Measurements from ENCODE around the gene HSFX3.
"Not testable (repeated sequence)": the region's sequence is repeated elsewhere in the genome, so short reads cannot be mapped to it uniquely, and the experiment has no call there.

The HSFX3 gene

DNA sequence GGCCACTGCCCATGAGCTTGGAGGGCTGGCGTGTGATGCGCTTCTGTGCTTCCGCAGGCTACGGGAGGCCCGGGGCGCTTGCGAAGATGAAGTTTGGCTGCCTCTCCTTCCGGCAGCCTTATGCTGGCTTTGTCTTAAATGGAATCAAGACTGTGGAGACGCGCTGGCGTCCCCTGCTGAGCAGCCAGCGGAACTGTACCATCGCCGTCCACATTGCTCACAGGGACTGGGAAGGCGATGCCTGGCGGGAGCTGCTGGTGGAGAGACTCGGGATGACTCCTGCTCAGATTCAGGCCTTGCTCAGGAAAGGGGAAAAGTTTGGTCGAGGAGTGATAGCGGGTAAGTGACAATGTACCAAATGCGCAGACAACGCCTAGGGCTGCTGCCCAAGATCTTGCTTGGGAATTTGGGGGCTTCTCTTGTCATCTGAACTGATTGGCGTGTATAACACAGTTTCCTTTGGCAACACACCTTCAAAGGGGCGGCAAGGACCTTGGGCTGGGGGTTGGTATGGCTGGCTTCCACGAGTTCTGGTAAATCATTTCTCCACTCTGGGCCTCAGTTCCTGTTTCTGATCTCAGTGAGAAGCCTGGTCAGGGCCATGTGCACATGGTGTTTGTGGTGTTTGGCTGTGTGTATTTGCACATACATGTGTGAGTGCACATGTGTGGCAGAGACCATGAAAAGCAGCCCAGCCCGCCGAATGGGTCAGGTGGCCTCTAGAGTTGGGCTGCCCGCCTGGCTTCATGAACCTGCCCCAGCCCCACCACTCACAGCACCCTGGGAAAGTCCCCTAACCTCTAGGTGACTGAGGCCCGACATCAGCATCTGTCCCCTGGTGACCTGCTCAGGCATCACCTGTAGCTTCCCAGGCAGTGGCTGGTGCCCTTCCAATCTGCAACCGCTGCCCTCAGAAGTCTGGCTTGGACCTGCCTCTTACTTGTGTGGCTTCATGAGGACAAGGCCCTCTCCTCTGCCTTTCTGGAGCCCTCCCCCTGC lies 3.9 kb downstream of the HSFX3 start:
- peak; percentile 28 for DNase-seq (ENCODE audit: low read depth, low spot score)

DNA sequence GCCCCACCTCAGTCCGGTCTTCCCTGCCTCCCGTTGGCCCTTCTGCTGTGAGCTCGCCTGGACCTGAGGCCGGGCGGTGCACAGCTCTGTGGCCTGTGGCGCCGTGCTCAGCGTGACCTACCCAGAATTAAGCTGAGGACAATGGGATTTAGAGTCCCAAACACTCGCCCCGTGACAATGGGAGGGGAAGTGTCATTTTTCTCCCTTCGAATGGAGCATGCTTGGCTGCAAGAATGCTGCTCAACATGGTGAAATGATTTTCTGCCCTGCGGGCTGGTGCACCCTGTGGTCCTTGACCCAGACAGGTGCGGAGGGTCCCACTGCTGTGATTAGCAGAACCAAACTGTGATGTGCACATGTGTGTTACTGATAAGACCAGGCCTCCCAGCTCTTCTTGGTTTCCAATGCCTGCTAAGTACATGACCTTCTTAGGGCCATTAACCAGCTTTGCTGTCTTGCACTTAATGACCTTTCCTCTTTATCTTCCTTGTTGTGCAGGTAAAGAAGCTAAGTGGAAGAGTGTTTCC lies 8.1 kb downstream of the HSFX3 start:
- DNase-seq (ENCODE audit: low read depth, low spot score) = no peak

DNA sequence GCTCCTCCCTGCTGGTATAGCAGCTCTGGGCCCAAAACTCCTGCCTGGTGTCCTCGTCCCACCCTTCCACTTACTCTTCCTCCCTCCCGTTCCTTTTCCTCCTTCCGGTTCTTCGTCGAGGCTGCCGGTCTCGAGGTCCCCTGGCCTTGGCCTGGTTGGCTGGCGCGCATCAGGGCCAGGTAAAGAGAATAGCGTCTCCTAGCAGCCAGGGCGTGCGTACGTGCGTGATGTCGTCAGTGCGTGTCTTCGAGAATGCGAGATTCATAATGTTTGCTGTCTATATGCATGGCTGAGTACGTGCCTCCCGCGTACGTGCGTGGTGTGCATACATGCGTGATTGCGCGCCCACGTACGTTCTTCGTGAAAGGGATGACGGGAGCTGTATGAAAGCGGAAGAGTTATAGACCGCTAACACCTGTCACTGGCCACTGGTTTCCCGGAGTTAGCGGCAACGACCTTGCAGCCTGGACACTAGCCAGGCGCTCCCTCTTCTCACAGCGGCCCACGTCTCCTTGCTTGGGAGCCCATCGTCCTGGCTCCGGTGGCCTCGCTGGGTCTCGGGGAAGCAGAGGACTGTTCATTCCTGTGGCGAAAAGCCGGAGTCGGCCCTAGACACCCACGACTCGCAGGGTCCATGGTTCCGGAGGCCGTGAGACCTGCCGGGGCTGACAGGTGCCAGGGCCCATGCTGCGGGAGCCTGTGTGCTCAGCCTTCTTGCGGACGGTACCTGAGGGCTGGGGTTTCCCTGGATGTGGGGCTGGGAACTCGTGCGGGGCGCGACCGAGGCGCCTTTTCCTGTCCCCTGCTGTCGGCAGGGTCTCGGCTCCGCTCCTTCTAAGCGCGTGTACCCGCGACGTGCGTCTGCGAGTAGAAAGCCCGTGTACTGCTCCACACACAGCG lies 8.9 kb downstream of the HSFX3 start, which contains the start of gene EOLA1:
Gene EOLA1, plus strand, starts transcription at position 392 of the 900 bp plus-strand sequence. CDS start 4,619 bp downstream, outside the sequence.
- DNase-seq (ENCODE audit: low read depth, low spot score) = peak; percentile 92

DNA sequence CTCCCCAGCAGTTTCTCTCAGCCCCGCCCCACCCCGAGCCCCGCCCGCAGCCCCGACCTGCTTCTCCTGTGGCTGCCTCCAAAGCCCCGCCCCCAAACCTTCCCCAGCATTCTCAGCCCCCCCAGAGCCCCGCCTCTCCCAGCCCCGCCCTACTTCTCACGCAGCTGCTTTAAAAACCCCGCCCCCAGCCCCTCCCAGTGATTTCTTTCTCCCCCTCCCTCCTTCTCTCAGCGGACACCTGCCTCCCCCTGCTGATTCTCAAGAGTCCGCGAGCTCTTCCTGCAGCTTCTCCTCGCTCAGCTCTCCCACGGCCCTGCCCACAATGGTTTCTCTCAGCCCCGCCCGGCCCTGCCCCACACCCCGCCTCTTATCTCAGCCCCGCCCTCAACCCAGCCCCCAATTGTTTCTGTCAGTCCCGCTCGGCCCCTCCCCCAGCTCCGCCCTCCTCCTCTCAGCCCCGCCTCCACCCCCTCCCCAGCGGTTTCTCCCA lies 9.5 kb downstream of the HSFX3 start:
- DNase-seq (ENCODE audit: low read depth, low spot score) = peak; percentile 93

DNA sequence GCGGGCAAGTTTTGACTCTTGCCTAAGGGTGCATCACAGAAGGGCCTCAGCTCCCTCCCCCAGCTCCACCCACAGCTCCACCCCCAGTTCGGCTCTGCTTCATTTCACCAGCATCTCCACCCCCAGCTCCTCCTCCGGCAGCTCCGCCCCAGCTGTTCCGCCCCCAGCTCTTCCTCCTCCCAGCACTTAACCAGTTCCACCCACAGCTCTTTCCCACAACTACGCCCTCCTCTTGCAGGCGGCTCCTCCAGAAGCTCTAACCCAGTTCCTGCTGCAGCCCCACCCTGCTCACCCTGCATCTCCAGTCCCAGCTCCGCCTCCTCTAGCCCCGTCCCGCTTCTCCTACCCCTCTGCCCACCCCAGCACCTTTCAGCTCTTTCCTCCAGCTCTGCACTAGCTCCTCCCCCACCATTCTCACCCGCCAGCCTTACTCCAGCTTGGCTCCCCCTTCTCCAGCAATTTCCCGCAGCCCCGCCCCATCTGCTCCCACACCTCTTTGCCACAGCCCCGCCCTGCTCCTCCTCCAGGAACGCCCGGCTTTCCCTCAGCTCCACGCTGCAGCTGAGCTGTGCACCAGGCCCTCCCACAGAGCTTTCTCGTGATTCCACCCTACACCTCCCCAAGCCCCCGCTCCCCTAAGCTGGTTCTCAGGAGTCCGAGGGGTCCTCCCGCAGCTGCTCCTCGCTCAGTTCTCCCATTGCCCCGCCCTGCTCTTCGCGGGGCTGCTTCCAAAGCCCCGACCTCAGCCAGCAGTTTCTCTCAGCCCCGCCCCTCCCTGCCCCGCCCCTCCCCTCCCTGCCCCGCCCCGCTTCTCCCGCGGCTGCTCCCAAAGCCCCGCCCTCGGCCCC lies 10.2 kb downstream of the HSFX3 start:
- peak; percentile 93 for DNase-seq (ENCODE audit: low read depth, low spot score)

DNA sequence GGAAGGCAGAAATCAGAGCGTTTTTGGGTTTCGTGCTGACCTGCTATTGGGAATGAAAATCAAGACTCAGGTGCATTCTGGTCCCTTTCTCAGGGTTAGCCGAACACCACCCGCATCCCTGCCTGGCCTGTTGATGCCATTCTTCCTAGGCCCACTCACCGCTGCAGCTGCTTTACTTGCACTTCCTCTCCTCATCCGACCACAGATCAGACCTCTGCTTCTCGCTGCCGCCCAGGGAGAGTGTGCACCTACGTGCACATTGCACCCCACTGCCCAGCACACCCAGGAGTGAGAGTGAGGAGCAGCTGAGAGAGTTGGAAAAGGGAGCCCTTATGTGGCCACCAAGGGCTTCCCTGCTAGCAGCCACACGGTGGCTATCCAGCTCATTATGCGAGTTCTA lies 12.2 kb downstream of the HSFX3 start:
- not testable (repeated sequence) for DNase-seq (ENCODE audit: low read depth, low spot score)

DNA sequence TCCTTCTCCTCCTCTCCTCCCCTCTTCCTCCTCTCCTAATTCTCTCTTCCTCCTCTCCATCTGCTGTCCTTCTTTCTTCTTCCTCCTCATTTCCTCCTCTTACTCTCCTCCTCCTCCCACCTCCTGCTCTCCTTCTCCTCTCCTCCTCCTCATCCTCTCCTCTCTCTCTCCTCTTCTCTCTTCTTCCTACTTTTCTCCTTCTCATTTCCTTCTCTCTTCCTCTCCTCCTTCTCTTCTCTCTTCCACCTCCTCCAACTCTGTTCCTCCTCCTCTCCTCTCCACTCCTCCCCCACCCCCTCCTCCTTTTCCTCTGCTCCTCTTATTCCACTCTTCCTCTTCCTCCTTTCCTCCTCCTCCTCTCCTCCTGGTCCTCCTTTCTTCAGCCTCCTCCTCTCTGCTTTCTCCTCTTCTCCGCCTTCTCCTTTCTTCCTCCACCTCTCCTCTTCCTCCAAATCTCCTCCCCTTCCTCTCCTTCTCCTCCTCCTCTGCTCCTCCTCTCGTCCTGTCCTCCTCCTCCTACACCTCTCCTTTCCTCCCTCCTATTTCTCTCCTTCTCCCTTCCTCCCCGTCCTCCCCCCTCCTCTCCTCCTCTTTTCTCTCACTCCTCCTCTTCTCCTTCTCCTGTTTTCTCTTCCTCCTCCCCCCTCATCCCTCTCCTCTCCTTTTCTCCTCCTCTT lies 14.7 kb downstream of the HSFX3 start:
- not testable (repeated sequence) for DNase-seq (ENCODE audit: low read depth, low spot score)

DNA sequence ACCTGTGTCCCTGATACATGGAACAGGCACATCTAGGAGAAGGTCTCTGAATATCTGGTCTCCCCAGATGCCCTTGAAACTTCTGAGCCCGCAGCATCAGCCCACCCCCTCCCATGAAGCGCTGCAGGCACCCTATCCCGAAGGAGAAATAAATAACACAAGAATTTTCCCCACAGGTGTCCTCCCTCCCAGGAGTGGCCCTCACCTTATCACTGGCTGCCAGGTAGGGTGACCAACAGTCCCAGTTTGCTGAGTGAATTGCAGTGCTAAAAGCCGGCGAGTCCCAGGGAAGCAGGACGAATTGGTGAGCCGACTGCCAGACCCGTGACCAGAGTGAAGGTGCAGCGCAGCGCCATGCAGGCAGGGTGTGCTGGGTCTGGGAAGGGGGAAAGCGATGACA lies 15.7 kb downstream of the HSFX3 start:
- DNase-seq (ENCODE audit: low read depth, low spot score) = not testable (repeated sequence)

DNA sequence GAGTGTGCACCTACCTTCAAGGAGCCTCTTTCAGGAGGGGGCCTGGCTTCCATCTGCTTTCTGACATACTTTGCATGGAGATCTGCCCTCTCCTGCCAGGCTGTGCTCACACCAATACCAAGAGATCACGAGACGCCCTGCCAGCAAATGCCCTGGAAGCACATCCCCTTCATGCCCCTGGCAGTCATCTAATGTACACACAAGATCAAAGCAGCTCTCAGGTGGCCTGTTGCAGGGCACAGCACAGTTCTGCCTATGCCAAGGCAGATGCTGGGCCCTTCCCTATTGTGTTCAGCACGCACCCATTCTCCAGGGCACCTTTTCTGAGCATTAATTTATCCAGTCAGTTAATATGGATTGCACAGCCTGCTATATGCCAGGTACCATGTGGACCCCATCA lies 16.9 kb downstream of the HSFX3 start:
- DNase-seq (ENCODE audit: low read depth, low spot score) = not testable (repeated sequence)

DNA sequence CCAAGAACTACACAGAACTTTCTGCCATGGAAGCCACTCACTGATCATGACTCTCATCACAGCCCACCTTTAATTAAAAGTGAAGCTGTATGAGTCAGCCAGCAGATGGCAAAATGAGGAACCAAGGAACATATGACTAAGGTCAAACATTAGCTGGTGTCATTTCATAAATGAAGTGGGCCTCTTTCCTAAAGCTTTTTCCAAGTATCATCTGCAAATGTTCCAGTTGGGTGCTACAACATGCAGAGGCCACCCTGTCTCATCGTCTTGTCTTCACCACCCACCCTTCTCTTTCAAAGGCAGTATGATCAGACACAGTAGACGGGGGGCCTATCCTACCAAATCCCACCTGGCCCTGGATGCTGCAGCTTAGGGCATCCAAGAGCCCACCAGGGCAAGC lies 18.1 kb downstream of the HSFX3 start:
- DNase-seq (ENCODE audit: low read depth, low spot score) = no peak

DNA sequence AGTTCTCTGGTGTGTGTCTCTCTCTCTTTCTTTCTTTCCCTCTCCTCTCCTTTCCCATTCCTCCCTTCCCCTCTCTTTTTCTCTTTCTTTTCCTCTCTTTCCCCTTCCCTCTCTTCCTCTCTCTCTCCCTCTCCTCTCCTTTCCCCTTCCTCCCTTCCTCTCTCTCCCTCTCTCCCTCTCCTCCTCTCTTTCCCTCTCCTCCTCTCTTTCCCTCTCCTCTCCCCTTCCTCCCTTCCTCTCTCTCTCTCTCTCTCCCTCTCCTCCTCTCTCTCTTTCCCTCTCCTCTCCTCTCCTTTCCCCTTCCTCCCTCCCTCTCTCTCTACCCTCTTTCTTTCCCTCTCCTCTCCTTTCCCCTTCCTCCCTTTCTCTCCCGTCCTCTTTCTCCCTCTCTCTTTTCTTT lies 21.3 kb downstream of the HSFX3 start:
- DNase-seq (ENCODE audit: low read depth, low spot score) = no peak

DNA sequence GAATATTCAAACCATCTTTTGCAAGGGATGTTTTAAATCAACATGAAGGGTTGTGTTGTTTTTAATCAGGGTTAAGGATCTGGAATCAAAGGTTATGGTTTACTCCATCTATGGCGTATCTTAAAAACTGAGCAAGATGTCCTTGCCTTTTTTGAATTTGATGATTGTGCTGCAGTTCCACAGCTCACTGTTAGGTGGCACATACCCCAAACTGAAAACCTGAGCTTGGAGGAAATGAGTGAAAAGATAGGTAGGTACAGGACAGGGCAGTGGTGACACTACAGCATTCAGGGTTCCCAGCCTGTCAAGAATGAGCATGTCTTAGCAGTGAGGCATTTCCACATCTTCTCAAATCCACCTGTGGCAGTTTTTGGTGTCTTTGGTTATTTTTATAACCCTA lies 22.0 kb downstream of the HSFX3 start:
- DNase-seq (ENCODE audit: low read depth, low spot score) = peak; percentile 28

DNA sequence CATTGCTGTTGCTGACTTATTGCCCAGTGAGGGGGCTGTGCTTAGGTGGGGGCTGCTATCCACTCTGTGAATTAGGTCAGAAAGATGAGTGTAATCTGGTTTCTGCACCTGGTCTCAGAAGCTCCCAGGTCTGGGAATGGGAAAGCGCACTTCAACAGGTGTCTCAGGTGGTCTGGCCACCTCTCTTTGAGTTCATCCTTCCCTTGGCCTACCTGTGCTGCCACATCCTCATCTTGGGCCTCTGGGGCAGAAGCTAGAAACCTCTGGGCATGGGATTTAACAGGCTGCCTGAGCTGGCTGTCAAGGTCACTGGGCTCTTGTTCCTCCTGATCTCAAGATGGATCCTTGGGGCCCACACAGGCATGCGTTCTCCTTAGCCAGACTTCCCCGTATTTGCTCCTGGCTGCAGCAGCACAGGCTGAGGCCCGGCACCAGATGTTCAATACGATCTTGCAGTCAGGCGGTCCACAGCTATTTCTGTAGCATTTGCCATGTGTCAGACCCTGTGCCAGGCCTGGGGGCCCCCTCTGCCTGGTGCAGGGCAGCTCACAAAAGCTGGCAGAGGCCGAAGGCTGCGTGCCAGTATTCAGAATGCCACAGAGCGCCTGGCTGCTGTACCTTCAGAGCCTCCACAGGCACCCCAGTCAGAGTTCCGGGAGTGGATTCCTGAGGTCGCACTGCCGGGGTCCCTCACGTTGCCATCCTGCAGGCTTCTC lies 23.2 kb downstream of the HSFX3 start:
- DNase-seq (ENCODE audit: low read depth, low spot score) = not testable (repeated sequence)

DNA sequence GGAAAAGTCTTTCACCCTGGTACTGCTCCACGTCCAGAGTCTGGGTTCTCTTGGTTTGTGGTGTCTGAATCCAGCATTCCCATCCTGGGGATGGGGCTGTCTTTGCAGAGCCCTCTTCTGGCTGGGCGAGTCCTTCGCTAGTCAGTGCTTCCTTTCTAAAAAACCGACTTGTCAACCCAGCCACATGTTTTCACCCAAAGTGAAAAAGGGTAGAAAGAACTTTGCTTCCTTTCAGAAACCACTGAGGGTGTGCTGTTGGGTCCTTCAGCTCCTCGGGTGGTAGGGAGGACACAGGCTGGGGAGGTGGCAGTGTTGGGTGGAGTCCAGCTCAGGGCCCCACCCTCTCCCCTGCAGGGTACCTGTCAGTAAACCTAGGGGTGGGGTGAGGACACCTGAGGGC lies 23.8 kb downstream of the HSFX3 start:
- DNase-seq (ENCODE audit: low read depth, low spot score) = not testable (repeated sequence)

DNA sequence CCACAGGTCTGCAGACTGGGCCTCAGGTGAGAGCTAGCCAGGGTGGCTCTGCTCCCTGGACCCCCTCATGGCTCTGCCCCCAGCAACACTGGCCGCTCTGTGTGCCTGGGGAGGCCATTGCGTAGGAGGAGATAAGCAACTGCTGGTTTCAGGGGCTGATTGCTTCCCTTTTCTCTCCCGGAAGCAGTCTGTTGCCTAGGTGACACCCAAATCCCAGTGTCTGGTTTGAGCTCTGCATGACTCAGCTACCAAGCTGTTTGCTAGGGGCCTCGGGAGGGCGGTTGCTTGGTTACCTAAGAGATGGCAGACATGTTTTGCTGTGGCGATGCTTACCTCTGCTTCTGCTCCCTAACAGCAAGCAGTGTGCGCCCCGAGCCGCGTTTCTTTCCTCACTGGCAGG lies 24.3 kb downstream of the HSFX3 start:
- DNase-seq (ENCODE audit: low read depth, low spot score) = peak; percentile 62

DNA sequence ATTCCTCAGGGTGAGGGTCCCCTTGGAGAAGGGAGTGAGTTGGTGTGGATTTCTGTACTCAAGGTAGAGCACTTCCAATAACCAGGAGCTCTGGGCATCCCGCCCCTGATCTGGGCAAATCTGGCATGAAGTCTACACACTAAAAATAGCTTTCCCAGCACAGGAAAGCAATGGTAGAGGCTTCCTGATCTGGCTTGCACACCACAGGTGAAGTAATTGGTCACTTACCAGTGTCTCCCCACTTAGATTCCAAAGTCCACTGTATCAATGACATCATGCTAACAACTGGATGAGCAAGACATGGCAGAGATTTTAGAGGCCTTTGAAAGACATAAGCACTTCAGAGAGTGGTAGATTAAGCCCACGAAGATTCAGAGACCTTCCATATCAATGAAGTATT lies 26.8 kb downstream of the HSFX3 start:
- no peak for DNase-seq (ENCODE audit: low read depth, low spot score)

DNA sequence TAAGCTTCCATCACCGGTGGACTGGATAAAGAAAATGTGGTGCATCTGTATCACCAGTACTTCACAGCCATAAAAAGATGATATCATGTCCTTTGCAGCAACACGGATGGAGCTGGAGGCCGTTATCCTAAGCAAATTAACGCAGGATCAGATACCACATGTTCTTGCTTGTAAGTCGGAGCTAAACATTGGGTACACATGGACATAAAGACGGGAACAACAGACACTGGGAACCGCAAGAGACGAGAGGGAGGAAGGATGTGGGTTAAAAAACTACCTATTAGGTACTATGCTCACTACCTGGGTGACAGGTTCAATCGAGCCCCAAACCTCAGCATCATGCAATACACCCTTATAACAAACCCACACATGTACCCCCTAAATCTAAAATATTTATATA lies 28.3 kb downstream of the HSFX3 start:
- DNase-seq (ENCODE audit: low read depth, low spot score) = no peak

DNA sequence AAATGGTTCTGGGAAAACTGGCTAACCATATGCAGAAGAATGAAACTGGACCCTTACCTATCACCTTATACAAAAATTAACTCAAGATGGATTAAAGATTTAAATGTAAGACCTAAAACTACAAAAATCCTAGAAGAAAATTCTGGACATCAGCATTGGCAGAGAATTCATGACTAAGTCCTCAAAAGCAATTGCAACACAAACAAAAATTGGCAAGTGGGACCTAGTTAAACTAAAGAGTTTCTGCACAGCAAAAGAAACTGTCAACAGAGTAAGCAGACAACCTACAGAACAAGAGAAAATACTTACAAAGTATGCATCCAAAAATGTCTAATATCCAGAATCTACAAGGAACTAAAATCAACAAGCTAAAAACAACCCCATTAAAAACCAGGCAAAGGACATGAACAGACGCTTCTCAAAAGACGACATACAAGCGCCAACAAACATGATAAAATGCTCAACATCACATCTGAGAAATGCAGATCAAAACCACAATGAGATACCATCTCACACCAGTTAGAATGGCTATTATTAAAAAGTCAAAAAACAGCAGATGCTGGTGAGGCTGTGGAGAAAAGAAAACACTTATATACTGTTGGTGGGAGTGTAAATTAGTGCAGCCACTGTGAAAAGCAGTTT lies 29.0 kb downstream of the HSFX3 start:
- DNase-seq (ENCODE audit: low read depth, low spot score) = not testable (repeated sequence)

DNA sequence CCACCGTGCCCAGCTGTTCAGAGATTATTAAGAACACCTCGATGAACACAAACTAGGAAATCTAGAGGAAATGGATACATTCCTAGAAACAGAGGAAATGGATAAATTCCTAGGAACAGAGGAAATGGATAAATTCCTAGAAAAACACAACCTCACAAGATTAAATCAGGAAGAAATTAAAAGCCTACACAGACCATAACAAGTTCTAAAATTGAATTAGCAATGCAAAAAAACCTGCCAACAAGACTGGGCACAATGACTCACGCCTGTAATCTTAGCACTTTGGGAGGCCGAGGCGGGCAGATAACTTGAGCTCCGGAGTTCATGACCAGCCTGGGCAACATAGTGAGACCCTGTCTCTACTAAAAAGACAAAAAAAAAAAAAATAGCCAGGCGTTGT lies 31.5 kb downstream of the HSFX3 start:
- DNase-seq (ENCODE audit: low read depth, low spot score) = no peak
